Mesenchymal stem cell (in vitro differentiated cells and primary cell): Measurements from ENCODE around the gene SH2D4B.

Experiments
- DNase-seq: peaks from one replicate; pipeline ENCODE4 v3.0.0-alpha.2; 2013
- H2AFZ ChIP-seq: one replicate; pipeline ENCODE4 v1.6.1; 2013; ENCODE audit warnings: low read depth, mild to moderate bottlenecking, control low read depth, inconsistent platforms, low read length, moderate library complexity
- H2AK5ac ChIP-seq: 2 replicates; pipeline ENCODE4 v1.6.1; 2013; ENCODE audit warnings: low read length, moderate library complexity, mild to moderate bottlenecking, inconsistent platforms; ENCODE audit not compliant: severe bottlenecking
- H2BK120ac ChIP-seq: one replicate; pipeline ENCODE4 v1.6.1; 2013; ENCODE audit warnings: low read depth, mild to moderate bottlenecking, inconsistent platforms, low read length, moderate library complexity
- H2BK12ac ChIP-seq, 2 experiments: one replicate each; pipeline ENCODE4 v1.6.1; 2013; ENCODE audit warnings: inconsistent platforms in 2 of 2, low read length in 2 of 2, mild to moderate bottlenecking in 2 of 2, moderate library complexity in 2 of 2, control low read depth in 1 of 2
- H2BK15ac ChIP-seq: one replicate; pipeline ENCODE4 v1.6.1; 2013; ENCODE audit warnings: mild to moderate bottlenecking, low read depth, inconsistent platforms; ENCODE audit not compliant: poor library complexity, severe bottlenecking
- H2BK5ac ChIP-seq: 2 replicates; pipeline ENCODE4 v1.6.1; 2013; ENCODE audit warnings: low read depth, mild to moderate bottlenecking, low read length, control low read depth, inconsistent platforms; ENCODE audit not compliant: poor library complexity, severe bottlenecking
- H3K14ac ChIP-seq, 2 experiments: one replicate each; pipeline ENCODE4 v1.6.1; 2013; ENCODE audit warnings: inconsistent platforms in 2 of 2, low read length in 2 of 2, control low read depth in 1 of 2, mild to moderate bottlenecking in 1 of 2, moderate library complexity in 1 of 2
- H3K18ac ChIP-seq, 2 experiments: one replicate each; pipeline ENCODE4 v1.6.1; 2013; ENCODE audit warnings: inconsistent platforms in 2 of 2, low read length in 2 of 2, control low read depth in 1 of 2, low read depth in 1 of 2, mild to moderate bottlenecking in 1 of 2
- H3K23ac ChIP-seq, 2 experiments: one replicate each; pipeline ENCODE4 v1.6.1; 2013; ENCODE audit warnings: inconsistent platforms in 2 of 2, low read length in 2 of 2, mild to moderate bottlenecking in 2 of 2, moderate library complexity in 2 of 2, control low read depth in 1 of 2
- H3K27ac ChIP-seq: 2 replicates; pipeline ENCODE4 v1.5.1; 2013; ENCODE audit warnings: mild to moderate bottlenecking, moderate library complexity, low read length, control low read depth, inconsistent platforms; ENCODE audit not compliant: poor library complexity, severe bottlenecking
- H3K27me3 ChIP-seq, 2 experiments: 2 replicates each; pipeline versions ENCODE4 v1.6.1 to v1.7.0; 2013; ENCODE audit warnings: low read length in 2 of 2, mild to moderate bottlenecking in 2 of 2, moderate library complexity in 2 of 2, control low read depth in 1 of 2, inconsistent platforms in 1 of 2; ENCODE audit not compliant: control insufficient read depth in 1 of 2, insufficient read depth in 1 of 2
- H3K36me3 ChIP-seq, 2 experiments: 2 replicates each; pipeline versions ENCODE4 v1.6.1 to v1.7.0; 2013; ENCODE audit warnings: low read length in 2 of 2, control low read depth in 1 of 2, inconsistent platforms in 1 of 2, low read depth in 1 of 2, mild to moderate bottlenecking in 1 of 2; ENCODE audit not compliant: insufficient read depth in 2 of 2, control insufficient read depth in 1 of 2
- H3K4ac ChIP-seq, 2 experiments: one replicate each; pipeline ENCODE4 v1.6.1; 2013; ENCODE audit warnings: inconsistent platforms in 2 of 2, low read length in 2 of 2, mild to moderate bottlenecking in 2 of 2, moderate library complexity in 2 of 2, control low read depth in 1 of 2, low read depth in 1 of 2
- H3K4me1 ChIP-seq: 2 replicates; pipeline ENCODE4 v1.6.1; 2013; ENCODE audit warnings: low read depth, low read length, control low read depth; ENCODE audit not compliant: control insufficient read depth, insufficient read depth
- H3K4me2 ChIP-seq: 2 replicates; pipeline ENCODE4 v1.6.1; 2013; ENCODE audit warnings: low read length, mild to moderate bottlenecking, inconsistent platforms; ENCODE audit not compliant: poor library complexity, severe bottlenecking
- H3K4me3 ChIP-seq, 2 experiments: 2 replicates each; pipeline versions ENCODE4 v1.5.1 to v1.7.0; 2013; ENCODE audit warnings: low read length in 2 of 2, mild to moderate bottlenecking in 2 of 2, control low read depth in 1 of 2, low read depth in 1 of 2; ENCODE audit not compliant: insufficient read depth in 1 of 2
- H3K79me1 ChIP-seq: replicated peaks from 2 replicates; pipeline ENCODE4 v1.6.1; 2013; ENCODE audit warnings: mild to moderate bottlenecking, control low read depth, low read length, inconsistent platforms; ENCODE audit not compliant: poor library complexity, severe bottlenecking
- H3K9ac ChIP-seq: 2 replicates; pipeline ENCODE4 v1.7.0; 2013; ENCODE audit warnings: mild to moderate bottlenecking, low read length, moderate library complexity
- H3K9me3 ChIP-seq: 2 replicates; pipeline ENCODE4 v1.7.0; 2013; ENCODE audit warnings: mild to moderate bottlenecking, low read length; ENCODE audit not compliant: control insufficient read depth
- H4K8ac ChIP-seq: one replicate; pipeline ENCODE4 v1.6.1; 2013; ENCODE audit warnings: inconsistent platforms, mild to moderate bottlenecking, low read length, moderate library complexity
- H4K91ac ChIP-seq: one replicate; pipeline ENCODE4 v1.6.1; 2013; ENCODE audit warnings: mild to moderate bottlenecking, low read length, inconsistent platforms
- WGBS: methylation state at CpG from one replicate; pipeline ENCODE4 v1.1.7; 2013; ENCODE audit warnings: mixed read lengths; 5-methylcytosine and 5-hydroxymethylcytosine counted together

SH2D4B gene

DNA sequence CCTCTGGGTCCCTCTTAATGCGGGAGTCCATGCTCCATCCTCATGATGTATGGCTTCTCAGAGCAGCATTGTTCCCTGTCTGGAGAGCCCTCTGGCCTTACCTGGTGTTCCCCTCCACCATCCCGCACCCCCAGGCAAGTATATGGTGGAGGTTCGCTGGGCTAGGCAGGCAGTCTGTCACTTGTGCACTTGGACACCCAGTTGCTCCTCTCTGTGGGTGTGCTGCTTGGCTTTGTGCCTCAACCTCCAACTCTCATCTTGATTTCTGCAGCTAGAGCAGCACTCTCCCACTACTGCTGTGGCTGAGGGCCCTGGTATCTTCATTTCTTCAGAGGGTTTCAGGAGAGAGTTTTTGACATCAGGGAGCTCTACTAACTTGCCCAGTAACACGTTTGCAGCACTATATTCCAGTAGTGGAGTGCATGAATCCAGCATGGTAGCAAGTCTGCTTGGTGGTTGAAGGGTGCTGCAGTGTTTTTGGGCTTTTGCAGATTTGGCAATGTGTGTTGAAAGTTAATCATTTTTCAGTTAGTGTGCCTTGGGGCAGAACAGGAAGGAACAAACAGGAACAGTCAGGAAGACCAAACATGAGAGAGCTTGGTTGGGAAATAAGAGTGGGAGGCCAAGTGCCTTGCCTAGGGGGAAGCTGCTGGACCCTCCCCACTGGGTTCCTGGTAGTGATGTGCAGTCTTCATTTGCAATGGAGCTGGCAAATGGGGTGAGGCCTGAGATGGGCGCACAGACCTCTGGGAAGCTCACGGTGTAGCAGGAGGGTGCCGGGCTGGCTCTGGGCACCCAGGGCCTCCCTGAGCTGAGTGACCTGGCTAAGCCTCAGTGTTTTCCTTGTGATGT lies 46.2 kb upstream of the SH2D4B start:
- Histone ChIP-seq H3K79me1 (no peaks in the 10 kb centered on the region), H3K27ac (peak overlapping the region; percentile 53), H3K36me3 (peaks cover 47 to 54% of the 10 kb centered on the region in 2 experiments), H2BK12ac (peak overlapping the region in 1 of 2 experiments; percentile 19), H3K4ac (no peak overlapping the region), H3K14ac (peak overlapping the region in 1 of 2 experiments; percentile 79), H2AFZ (no peak overlapping the region), H3K23ac (peak overlapping the region in 1 of 2 experiments; percentile 5), H2AK5ac (peak overlapping the region; percentile 47), H3K18ac (no peak overlapping the region), H3K27me3 (no peaks in the 10 kb centered on the region), H2BK120ac (no peak overlapping the region), H3K9me3 (no peaks in the 10 kb centered on the region), H4K8ac (no peak overlapping the region), H4K91ac (no peak overlapping the region), H2BK5ac (no peak overlapping the region), H3K4me3 (no peak overlapping the region), H3K4me1 (peaks cover 38% of the 10 kb centered on the region), H2BK15ac (no peak overlapping the region), H3K9ac (no peak overlapping the region), H3K4me2 (no peak overlapping the region)
- WGBS = 99% methylated on average over 7 of the region's 7 CpGs
- DNase-seq = no peak

DNA sequence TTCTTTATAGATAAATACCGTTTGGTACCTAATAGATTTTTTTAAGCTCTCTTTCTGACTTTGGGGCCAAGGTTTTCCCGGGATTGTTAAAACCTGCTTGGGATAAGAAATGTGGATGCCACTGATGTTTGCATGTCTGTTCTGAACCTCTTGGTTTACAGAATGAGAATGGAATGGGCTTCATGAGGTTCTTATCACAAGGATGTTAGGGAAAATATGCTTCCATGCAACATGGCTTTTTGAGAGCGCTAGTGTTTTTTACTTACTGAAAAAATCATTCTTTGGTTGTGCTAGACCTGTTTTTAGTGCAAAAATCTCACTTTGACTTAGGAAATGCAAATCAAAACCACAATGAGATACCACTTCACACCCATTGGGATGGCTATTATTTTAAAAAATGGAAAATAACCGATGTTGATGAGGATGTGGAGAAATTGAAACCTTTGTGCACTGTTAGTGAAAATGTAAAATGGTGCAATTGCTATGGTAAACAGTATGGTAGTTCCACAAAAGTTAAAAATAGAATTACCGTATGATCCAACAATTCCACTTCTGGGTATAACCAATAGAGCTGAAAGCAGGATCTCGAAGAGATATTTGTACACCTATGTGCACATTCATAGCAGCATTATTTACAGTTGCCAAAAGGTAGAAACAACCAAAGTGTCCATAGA lies 44.7 kb upstream of the SH2D4B start:
- Histone ChIP-seq H2BK15ac (no peak overlapping the region), H3K27me3 (no peaks in the 10 kb centered on the region), H3K18ac (no peak overlapping the region), H3K4me2 (no peak overlapping the region), H3K4me1 (peaks cover 32% of the 10 kb centered on the region), H3K14ac (no peak overlapping the region), H3K4me3 (peak overlapping the region in 1 of 2 experiments; percentile 56), H3K9me3 (no peaks in the 10 kb centered on the region), H2BK5ac (no peak overlapping the region), H4K8ac (no peak overlapping the region), H3K23ac (no peak overlapping the region), H4K91ac (no peak overlapping the region), H3K36me3 (peaks cover 42 to 55% of the 10 kb centered on the region in 2 experiments), H2BK120ac (no peak overlapping the region), H3K9ac (peak overlapping the region; percentile 60), H2BK12ac (no peak overlapping the region), H2AFZ (no peak overlapping the region), H3K27ac (peak overlapping the region; percentile 36), H2AK5ac (no peak overlapping the region), H3K4ac (no peak overlapping the region), H3K79me1 (no peaks in the 10 kb centered on the region)
- 95% methylated on average over 3 of the region's 6 CpGs for WGBS
- no peak for DNase-seq

- Histone ChIP-seq H3K4me2 (no peak overlapping the region), H3K36me3 (peaks cover 38 to 55% of the 10 kb centered on the region in 2 experiments), H2BK120ac (no peak overlapping the region), H3K18ac (no peak overlapping the region), H3K14ac (no peak overlapping the region), H2AFZ (no peak overlapping the region), H3K27ac (peak overlapping the region; percentile 44), H2AK5ac (no peak overlapping the region), H3K27me3 (no peaks in the 10 kb centered on the region), H2BK5ac (no peak overlapping the region), H3K4me1 (peaks cover 32% of the 10 kb centered on the region), H2BK15ac (no peak overlapping the region), H4K91ac (no peak overlapping the region), H3K4ac (no peak overlapping the region), H3K9ac (peak overlapping the region; percentile 60), H3K23ac (no peak overlapping the region), H3K4me3 (peak overlapping the region in 1 of 2 experiments; percentile 56), H3K79me1 (no peaks in the 10 kb centered on the region), H4K8ac (no peak overlapping the region), H2BK12ac (no peak overlapping the region), H3K9me3 (no peaks in the 10 kb centered on the region)
- WGBS = 90% methylated on average over 4 of the region's 4 CpGs
- peak; percentile 53 for DNase-seq
Observed at GRCh38 chr10:80493522-80494051, 44.1 kb upstream of the SH2D4B start.
